SK-N-SH (cell line): Measurements from ENCODE around the gene PIK3IP1. TPM values are rescaled to one million over a fixed set of nuclear protein-coding genes. Genes with fewer than 3 reads are reported as not detected.

ENCODE experiments used
- CTCF ChIA-PET: fragments of 300-600, 350-600 bp; formaldehyde crosslinking; extraction: SDS; loops from one replicate; lab custom pipeline; 2021; lab: Yijun Ruan, JAX
- POLR2A ChIA-PET: fragments of 350-600 bp; sonication (Branson Sonifier 250); formaldehyde crosslinking; extraction: SDS; loops from one replicate; lab custom pipeline; 2020; ENCODE audit warnings: antibody characterized with exemption, inconsistent platforms; lab: Yijun Ruan, JAX
- DNase-seq: peaks from one replicate; pipeline ENCODE4 v3.0.0; 2012
- H2AFZ ChIP-seq: fragments of 200-600 bp; sonication (generic); 2 replicates; pipeline ENCODE4 v1.8.1; 2016; ENCODE audit warnings: antibody characterized with exemption, mild to moderate bottlenecking, low read depth
- H3F3A ChIP-seq: fragments of 200-600 bp; sonication (generic); replicated peaks from 2 replicates; pipeline ENCODE3; 2016; ENCODE audit warnings: antibody characterized with exemption, mild to moderate bottlenecking; ENCODE audit not compliant: insufficient read depth
- H3K27ac ChIP-seq, 2 experiments: fragments of 200-500 bp in 1 of 2; fragments of 200-600 bp in 1 of 2; sonication (Bioruptor generic) in 1 of 2; sonication (generic), shearing (Covaris generic) in 1 of 2; 2 replicates each; pipeline versions ENCODE4 v1.5.1 to v1.6.1; 2014 to 2016; ENCODE audit warnings: low read depth in 2 of 2, inconsistent platforms in 1 of 2, low read length in 1 of 2, mild to moderate bottlenecking in 1 of 2, mixed read lengths in 1 of 2
- H3K27me3 ChIP-seq: fragments of 200-600 bp; sonication (generic), shearing (Covaris generic); 2 replicates; pipeline ENCODE4 v1.6.1; 2016; ENCODE audit warnings: mixed run types; ENCODE audit not compliant: insufficient read depth
- H3K36me3 ChIP-seq, 2 experiments: fragments of 200-500 bp in 1 of 2; fragments of 200-600 bp in 1 of 2; sonication (Bioruptor generic) in 1 of 2; sonication (generic) in 1 of 2; replicated peaks in 1 of 2; 2 replicates each; pipeline versions ENCODE3 to v1.5.1; 2014 to 2016; ENCODE audit warnings: low read length in 1 of 2, mild to moderate bottlenecking in 1 of 2; ENCODE audit not compliant: insufficient read depth in 2 of 2, control insufficient read depth in 1 of 2
- H3K4me1 ChIP-seq, 2 experiments: fragments of 200-500 bp in 1 of 2; fragments of 200-600 bp in 1 of 2; sonication (Bioruptor generic) in 1 of 2; sonication (generic), shearing (Covaris generic) in 1 of 2; 2 replicates each; pipeline versions ENCODE4 v1.5.1 to v1.6.1; 2014 to 2016; ENCODE audit warnings: low read depth in 1 of 2, low read length in 1 of 2, mixed run types in 1 of 2; ENCODE audit not compliant: insufficient read depth in 2 of 2, control insufficient read depth in 1 of 2
- H3K4me2 ChIP-seq: fragments of 200-600 bp; sonication (generic), shearing (Covaris generic); 2 replicates; pipeline ENCODE4 v1.6.1; 2017; ENCODE audit warnings: mixed run types
- H3K4me3 ChIP-seq, 2 experiments: fragments of 200-500 bp in 1 of 2; fragments of 200-600 bp in 1 of 2; sonication (Bioruptor generic) in 1 of 2; sonication (generic), shearing (Covaris generic) in 1 of 2; 2 replicates each; pipeline versions ENCODE4 v1.5.1 to v1.8.1; 2014 to 2016; ENCODE audit warnings: low read depth in 2 of 2, inconsistent platforms in 1 of 2, low read length in 1 of 2, mild to moderate bottlenecking in 1 of 2, mixed read lengths in 1 of 2, moderate library complexity in 1 of 2
- H3K79me2 ChIP-seq: fragments of 200-600 bp; sonication (generic); 2 replicates; pipeline ENCODE4 v1.8.1; 2017; ENCODE audit warnings: mild to moderate bottlenecking; ENCODE audit not compliant: insufficient read depth
- H3K9ac ChIP-seq: fragments of 200-600 bp; sonication (generic); 2 replicates; pipeline ENCODE4 v1.6.1; 2017; ENCODE audit warnings: mixed run types
- H3K9me2 ChIP-seq: fragments of 200-600 bp; sonication (generic); 2 replicates; pipeline ENCODE4 v1.6.1; 2017; ENCODE audit warnings: mixed run types
- H3K9me3 ChIP-seq: fragments of 200-600 bp; sonication (generic); 2 replicates; pipeline ENCODE4 v1.6.1; 2017; ENCODE audit warnings: mixed run types, mild to moderate bottlenecking, moderate library complexity
- H4K20me1 ChIP-seq: fragments of 200-600 bp; sonication (generic); 2 replicates; pipeline ENCODE4 v1.6.1; 2017; ENCODE audit warnings: mild to moderate bottlenecking, mixed run types; ENCODE audit not compliant: insufficient read depth
- CHD2 ChIP-seq: fragments of 150-350 bp; IDR thresholded peaks from 2 replicates; pipeline ENCODE4 v1.6.1; 2018; ENCODE audit warnings: low read length; ENCODE audit not compliant: partially characterized antibody
- CTCF ChIP-seq: fragments of 200-600 bp; sonication (generic); IDR thresholded peaks from 2 replicates; pipeline ENCODE4 v1.6.1; 2017; ENCODE audit warnings: antibody characterized with exemption, mild to moderate bottlenecking, moderate library complexity
- EP300 ChIP-seq, 2 experiments: IDR thresholded peaks; 2 replicates each; pipeline versions ENCODE4 v1.4.0 to v1.6.1; 2012; ENCODE audit warnings: borderline replicate concordance in 1 of 2, low read depth in 1 of 2, low read length in 1 of 2
- JUND ChIP-seq: IDR thresholded peaks from 2 replicates; pipeline ENCODE4 v1.4.0; 2012
- MEF2A ChIP-seq: IDR thresholded peaks from 2 replicates; pipeline ENCODE4 v1.4.0; 2012; ENCODE audit warnings: low read depth, borderline replicate concordance
- MXI1 ChIP-seq: IDR thresholded peaks from 2 replicates; pipeline ENCODE4 v1.6.1; 2012; ENCODE audit warnings: mild to moderate bottlenecking, low read depth, low read length, improper control_type of control experiment
- NFIC ChIP-seq: IDR thresholded peaks from 2 replicates; pipeline ENCODE4 v1.4.0; 2012; ENCODE audit warnings: borderline replicate concordance
- PBX3 ChIP-seq: IDR thresholded peaks from 2 replicates; pipeline ENCODE4; 2012
- POLR2AphosphoS5 ChIP-seq: IDR thresholded peaks from 2 replicates; pipeline ENCODE4 v1.6.1; 2012; ENCODE audit warnings: low read depth, low read length
- RAD21 ChIP-seq: IDR thresholded peaks from 2 replicates; pipeline ENCODE4 v1.6.1; 2012; ENCODE audit warnings: mild to moderate bottlenecking, low read length
- RCOR1 ChIP-seq: fragments of 150-350 bp; IDR thresholded peaks from 2 replicates; pipeline ENCODE4 v1.6.1; 2017; ENCODE audit warnings: antibody characterized with exemption, low read length
- RXRA ChIP-seq: IDR thresholded peaks from 2 replicates; pipeline ENCODE4 v1.4.0; 2012; ENCODE audit warnings: low read depth, mild to moderate bottlenecking, borderline replicate concordance
- SMC3 ChIP-seq: IDR thresholded peaks from 2 replicates; pipeline ENCODE4 v1.6.1; 2012; ENCODE audit warnings: low read depth, low read length, improper control_type of control experiment
- TCF12 ChIP-seq: IDR thresholded peaks from 2 replicates; pipeline ENCODE4 v1.4.0; 2012
- TEAD4 ChIP-seq: IDR thresholded peaks from 2 replicates; pipeline ENCODE4 v1.4.0; 2012; ENCODE audit warnings: mild to moderate bottlenecking, borderline replicate concordance; ENCODE audit not compliant: insufficient read depth
- USF2 ChIP-seq: fragments of 150-350 bp; IDR thresholded peaks from 2 replicates; pipeline ENCODE4 v1.6.1; 2017; ENCODE audit warnings: antibody characterized with exemption, low read length, low read depth, borderline replicate concordance
- YY1 ChIP-seq: IDR thresholded peaks from 2 replicates; pipeline ENCODE4 v1.4.0; 2012; ENCODE audit warnings: low read depth, mild to moderate bottlenecking
- whole genome bisulfite sequencing: methylation state at CpG from one replicate; pipeline ENCODE4 v1.1.6; 2017; ENCODE audit warnings: low lambda C conversion rate; 5-methylcytosine and 5-hydroxymethylcytosine counted together
- polyA plus RNA-seq, 3 experiments: library from polyadenylated mRNA; depleted of rRNA; stranded (reverse); fragments of >200 nt; gene quantifications; 2 replicates each; pipeline ENCODE4 v1.2.3, GENCODE V29; 2012
- TF ChIP-seq, protein P1 (sequence below): fragments of 150-350 bp; IDR thresholded peaks from 2 replicates; pipeline ENCODE4 v1.6.1; 2016; ENCODE audit warnings: mild to moderate bottlenecking, low read depth, low read length
- TF ChIP-seq, protein P2 (sequence below): IDR thresholded peaks from 2 replicates; pipeline ENCODE4 v1.4.0; 2012; ENCODE audit warnings: low read depth, borderline replicate concordance

The PIK3IP1 gene
- polyA plus RNA-seq, 1 of the 3 experiments (the other 2 are of a cell fraction): 8.6 TPM

GRCh38 chr22:31271026-31271425 lies 21.3 kb downstream of the PIK3IP1 start:
- TF ChIP-seq SMC3: no peak
- TF ChIP-seq POLR2AphosphoS5: no peak
- no peak for TF ChIP-seq MEF2A
- TF ChIP-seq, protein P1, sequence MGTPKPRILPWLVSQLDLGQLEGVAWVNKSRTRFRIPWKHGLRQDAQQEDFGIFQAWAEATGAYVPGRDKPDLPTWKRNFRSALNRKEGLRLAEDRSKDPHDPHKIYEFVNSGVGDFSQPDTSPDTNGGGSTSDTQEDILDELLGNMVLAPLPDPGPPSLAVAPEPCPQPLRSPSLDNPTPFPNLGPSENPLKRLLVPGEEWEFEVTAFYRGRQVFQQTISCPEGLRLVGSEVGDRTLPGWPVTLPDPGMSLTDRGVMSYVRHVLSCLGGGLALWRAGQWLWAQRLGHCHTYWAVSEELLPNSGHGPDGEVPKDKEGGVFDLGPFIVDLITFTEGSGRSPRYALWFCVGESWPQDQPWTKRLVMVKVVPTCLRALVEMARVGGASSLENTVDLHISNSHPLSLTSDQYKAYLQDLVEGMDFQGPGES: no peak
- TF ChIP-seq CHD2: no peak
- no peak for TF ChIP-seq YY1
- TF ChIP-seq RXRA: no peak
- no peak for TF ChIP-seq USF2
- TF ChIP-seq CTCF: no peak
- Histone ChIP-seq H2AFZ (no peak overlapping the region), H3K27me3 (no peaks in the 10 kb centered on the region), H3K4me2 (no peak overlapping the region), H3K4me3 (no peak overlapping the region), H3K4me1 (no peaks in the 10 kb centered on the region; a peak in 1 of 4 replicates), H4K20me1 (no peaks in the 10 kb centered on the region), H3K9me3 (no peaks in the 10 kb centered on the region), H3K27ac (no peak overlapping the region), H3K36me3 (peaks cover 53 to 56% of the 10 kb centered on the region in 2 experiments), H3K9me2 (no peaks in the 10 kb centered on the region), H3F3A (peaks cover 6% of the 10 kb centered on the region), H3K79me2 (no peaks in the 10 kb centered on the region), H3K9ac (no peak overlapping the region)
- CTCF ChIA-PET: interaction anchor here (1.2 to 6.9 kb wide), 6 partner anchors 15 to 186 kb away, joined by 3 to 151 read pairs (median 45); partner anchors contain the start of gene LIMK2
- 100% methylated on average over 4 of the region's 4 CpGs for WGBS
- POLR2A ChIA-PET: interaction anchor here (0.7 kb wide), 1 partner anchor 9 kb away, joined by 3 read pairs; no protein-coding TSS in a partner anchor
- DNase-seq: no peak

DNA sequence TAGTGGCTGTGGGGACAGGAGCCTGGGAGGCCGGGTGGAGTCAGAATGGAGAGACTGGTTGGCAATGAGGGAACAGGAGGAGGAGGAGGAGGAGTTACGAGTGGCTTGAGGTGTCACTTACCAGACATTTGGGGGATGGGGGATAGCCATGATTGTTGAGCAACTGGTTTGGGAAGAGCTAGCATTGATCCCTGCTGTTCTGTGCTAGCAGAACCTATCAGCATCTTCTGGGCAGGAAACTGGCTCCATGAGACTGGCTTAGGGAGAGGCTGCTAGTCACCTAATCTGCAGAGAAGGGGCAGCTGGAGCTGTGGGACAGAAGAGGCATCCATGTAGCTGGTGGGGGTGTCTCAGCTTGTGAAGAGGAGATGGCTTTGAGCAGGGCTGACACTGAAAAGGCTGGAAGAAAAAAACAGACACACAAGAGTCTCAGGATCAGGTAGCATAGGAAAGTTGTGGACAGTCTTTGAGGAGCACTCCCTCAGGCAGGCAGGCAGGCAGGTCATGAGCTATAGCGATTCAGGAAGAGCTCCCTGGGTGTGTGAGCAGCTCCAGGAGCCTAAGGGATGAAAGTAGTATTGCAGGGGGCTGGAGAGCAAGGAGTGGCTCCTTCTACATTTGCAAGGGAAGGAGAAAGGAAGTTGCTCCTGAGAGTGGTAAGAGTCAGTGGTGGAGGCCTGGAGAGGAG lies 22.3 kb downstream of the PIK3IP1 start:
- Histone ChIP-seq H3K9me3 (no peaks in the 10 kb centered on the region), H3K4me2 (no peak overlapping the region), H3K4me3 (no peak overlapping the region), H3F3A (peaks cover 6% of the 10 kb centered on the region), H3K9ac (no peak overlapping the region), H3K4me1 (no peaks in the 10 kb centered on the region; a peak in 1 of 4 replicates), H3K79me2 (no peaks in the 10 kb centered on the region), H3K9me2 (no peaks in the 10 kb centered on the region), H3K27me3 (no peaks in the 10 kb centered on the region), H2AFZ (no peak overlapping the region), H3K36me3 (peaks cover 53% of the 10 kb centered on the region in 2 experiments), H3K27ac (no peak overlapping the region), H4K20me1 (no peaks in the 10 kb centered on the region)
- no peak for DNase-seq
- 94% methylated on average over 2 of the region's 3 CpGs for WGBS
- ChIA-PET POLR2A (interaction anchor here (1.2 kb wide), 1 partner anchor 12 kb away, joined by 4 read pairs; no protein-coding TSS in a partner anchor), CTCF (interaction anchor here (0.9 to 6.9 kb wide), 5 partner anchors 14 to 184 kb away, joined by 3 to 151 read pairs (median 64); partner anchors contain the start of gene LIMK2)
- TF ChIP-seq MXI1: no peak
- no peak for TF ChIP-seq TCF12
- no peak for TF ChIP-seq CTCF
- TF ChIP-seq, protein P2, sequence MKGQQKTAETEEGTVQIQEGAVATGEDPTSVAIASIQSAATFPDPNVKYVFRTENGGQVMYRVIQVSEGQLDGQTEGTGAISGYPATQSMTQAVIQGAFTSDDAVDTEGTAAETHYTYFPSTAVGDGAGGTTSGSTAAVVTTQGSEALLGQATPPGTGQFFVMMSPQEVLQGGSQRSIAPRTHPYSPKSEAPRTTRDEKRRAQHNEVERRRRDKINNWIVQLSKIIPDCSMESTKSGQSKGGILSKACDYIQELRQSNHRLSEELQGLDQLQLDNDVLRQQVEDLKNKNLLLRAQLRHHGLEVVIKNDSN: no peak
- TF ChIP-seq CHD2: no peak
- no peak for TF ChIP-seq RAD21
- TF ChIP-seq PBX3: no peak
- no peak for TF ChIP-seq TEAD4
- TF ChIP-seq EP300 (IDR thresholded peaks at IDR 0.05; ENCODE audit: borderline replicate concordance in 1 of 2, low read depth in 1 of 2, low read length in 1 of 2): no peak
- TF ChIP-seq RXRA: no peak
- no peak for TF ChIP-seq RCOR1
- TF ChIP-seq NFIC: no peak
- no peak for TF ChIP-seq JUND
